LNCAP (cell line): ENCODE measurements around the gene EFCAB10.

ENCODE experiments used
- CTCF ChIP-seq: fragments of 450-650 bp; IDR thresholded peaks from 2 replicates; pipeline ENCODE4 v1.5.1; 2017; ENCODE audit warnings: mild to moderate bottlenecking

EFCAB10 gene

GRCh38 chr7:105581066-105581811, at the start of gene EFCAB10:
TSS of gene EFCAB10 (minus strand) at chr7:105581493. CDS start at chr7:105581463, 30 bp downstream.
- no peak for TF ChIP-seq CTCF

GRCh38 chr7:105625986-105626385, 44.7 kb upstream of the EFCAB10 start:
- no peak for TF ChIP-seq CTCF

GRCh38 chr7:105623906-105624305, 42.6 kb upstream of the EFCAB10 start:
- no peak for TF ChIP-seq CTCF

- no peak for TF ChIP-seq CTCF
Measured at GRCh38 chr7:105623378-105623777, 42.1 kb upstream of the EFCAB10 start.

GRCh38 chr7:105622106-105622731, 40.9 kb upstream of the EFCAB10 start:
- no peak for TF ChIP-seq CTCF

- TF ChIP-seq CTCF = no peak
Measured at GRCh38 chr7:105621617-105622016, 40.3 kb upstream of the EFCAB10 start.

- no peak for TF ChIP-seq CTCF
Measured at GRCh38 chr7:105621176-105621575, 39.9 kb upstream of the EFCAB10 start.
